T-helper 2 cell (primary cell): ENCODE data around the gene IL17RB.
A peak's percentile ranks its signal among the peaks of the same experiment; 100 is the strongest.

Experiments used
- DNase-seq, 5 experiments: peaks; one replicate each; pipeline versions ENCODE4 v3.0.0 to v3.0.0-alpha.2; 2012 to 2022
- total RNA-seq, 2 donors: gene quantifications; one replicate each; lab custom pipeline; 2026; lab: John Stamatoyannopoulos, UW

The IL17RB gene, protein sequence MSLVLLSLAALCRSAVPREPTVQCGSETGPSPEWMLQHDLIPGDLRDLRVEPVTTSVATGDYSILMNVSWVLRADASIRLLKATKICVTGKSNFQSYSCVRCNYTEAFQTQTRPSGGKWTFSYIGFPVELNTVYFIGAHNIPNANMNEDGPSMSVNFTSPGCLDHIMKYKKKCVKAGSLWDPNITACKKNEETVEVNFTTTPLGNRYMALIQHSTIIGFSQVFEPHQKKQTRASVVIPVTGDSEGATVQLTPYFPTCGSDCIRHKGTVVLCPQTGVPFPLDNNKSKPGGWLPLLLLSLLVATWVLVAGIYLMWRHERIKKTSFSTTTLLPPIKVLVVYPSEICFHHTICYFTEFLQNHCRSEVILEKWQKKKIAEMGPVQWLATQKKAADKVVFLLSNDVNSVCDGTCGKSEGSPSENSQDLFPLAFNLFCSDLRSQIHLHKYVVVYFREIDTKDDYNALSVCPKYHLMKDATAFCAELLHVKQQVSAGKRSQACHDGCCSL
- 8.0 to 9.4 reads per million in 2 donors for total RNA-seq

DNA sequence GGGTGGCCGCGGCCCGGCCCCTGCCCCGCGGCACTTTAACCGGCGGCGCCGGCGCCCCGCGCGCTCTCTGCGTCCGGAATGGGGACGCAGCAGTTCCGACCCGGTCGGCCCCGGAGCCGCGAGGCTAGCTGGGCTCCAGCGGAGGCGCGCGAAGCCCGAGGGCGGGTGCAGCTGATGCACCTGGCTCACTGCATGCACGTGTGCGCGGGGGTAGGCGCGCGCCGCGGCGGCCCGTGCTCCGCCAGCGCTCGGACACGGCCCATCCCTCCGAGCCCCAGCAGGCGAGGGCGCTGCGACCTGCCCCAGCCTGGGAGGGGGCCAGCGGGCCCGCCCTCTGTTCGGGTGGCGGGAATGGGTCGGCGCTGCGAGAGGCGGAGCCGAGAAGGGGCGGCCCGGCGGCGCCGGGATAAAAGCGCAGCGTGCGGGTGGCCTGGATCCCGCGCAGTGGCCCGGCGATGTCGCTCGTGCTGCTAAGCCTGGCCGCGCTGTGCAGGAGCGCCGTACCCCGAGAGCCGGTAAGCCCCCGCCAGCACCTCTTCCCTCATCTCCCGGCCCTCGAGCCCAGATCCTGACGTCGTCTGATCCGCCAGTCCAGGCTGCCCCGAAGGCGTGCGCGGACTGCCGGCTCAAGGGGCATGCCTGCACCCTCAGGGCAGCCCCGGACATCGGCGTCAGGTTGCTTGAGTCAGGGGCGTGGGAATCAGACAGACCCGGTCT, at the start of gene IL17RB, which contains the start of gene CHDH:
IL17RB (plus strand) TSS at position 435 of the 717 bp plus-strand sequence; CDS start at position 456, 21 bp downstream.
CHDH (minus strand) TSS at position 286 of the 717 bp plus-strand sequence. CDS start 22,411 bp downstream, outside the sequence.
- peak in 2 of 5 experiments; percentile 21 to 78 for DNase-seq

DNA sequence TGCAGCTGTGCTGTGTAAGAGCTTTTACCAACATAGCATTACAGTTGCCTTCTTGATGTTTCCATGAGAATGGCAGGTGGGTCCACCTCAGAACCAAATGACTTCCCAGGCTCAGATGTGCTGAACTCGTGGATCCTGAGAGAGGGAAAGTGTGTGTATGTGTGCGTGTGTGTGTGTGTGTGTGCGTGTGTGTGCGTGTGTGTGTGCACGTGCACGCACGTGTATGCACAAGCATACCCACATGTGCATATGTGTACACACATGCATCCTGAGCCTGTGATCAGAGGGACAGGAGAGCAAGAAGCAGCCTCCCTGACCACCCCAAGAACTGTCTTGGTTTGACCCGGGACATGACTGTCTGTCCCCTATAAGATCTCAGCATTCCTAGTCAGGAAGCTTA, 48.2 kb upstream of the IL17RB start:
- no peak for DNase-seq

GRCh38 chr3:53799338-53799865, 47.0 kb upstream of the IL17RB start:
- DNase-seq: no peak

DNA sequence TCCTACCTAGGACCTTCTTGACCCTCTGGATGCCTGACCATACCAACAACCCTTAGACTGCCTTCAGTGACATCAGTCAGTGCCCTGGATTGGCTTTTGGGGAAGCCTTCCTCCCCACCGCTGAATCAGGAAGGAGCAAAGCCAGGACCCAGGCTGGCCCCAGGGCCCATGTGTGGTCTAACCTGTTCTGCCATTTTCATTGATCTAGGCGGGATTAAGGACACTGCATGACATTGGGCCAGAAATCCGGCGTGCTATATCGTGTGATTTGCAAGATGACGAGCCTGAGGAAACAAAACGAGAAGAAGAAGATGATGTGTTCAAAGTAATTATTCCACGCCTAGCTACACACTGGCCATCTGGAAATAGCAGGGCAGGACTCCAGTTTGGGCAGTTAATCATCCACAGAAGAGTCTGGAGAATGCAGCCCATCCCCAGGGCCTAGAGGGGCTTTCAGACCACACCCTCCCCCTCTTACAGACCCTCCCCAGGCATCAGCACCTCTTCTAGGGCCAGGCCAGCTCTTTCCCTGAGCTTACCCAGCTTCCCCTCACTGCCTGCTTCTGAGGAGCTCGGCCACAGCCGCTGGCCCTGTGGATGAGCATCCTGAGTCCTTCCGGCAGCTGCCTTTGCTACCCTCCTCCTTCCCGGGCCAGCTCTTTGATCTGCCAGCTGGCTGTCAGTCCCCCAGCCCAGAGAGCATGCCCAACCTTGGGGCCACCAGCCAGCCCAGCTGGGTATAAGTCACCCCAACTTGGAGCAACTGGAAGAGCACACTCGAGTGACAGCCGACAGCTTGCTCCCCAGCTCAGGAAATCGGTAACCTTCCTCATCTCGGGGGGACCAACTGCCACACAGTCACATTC, 46.1 kb upstream of the IL17RB start:
- no peak for DNase-seq

DNA sequence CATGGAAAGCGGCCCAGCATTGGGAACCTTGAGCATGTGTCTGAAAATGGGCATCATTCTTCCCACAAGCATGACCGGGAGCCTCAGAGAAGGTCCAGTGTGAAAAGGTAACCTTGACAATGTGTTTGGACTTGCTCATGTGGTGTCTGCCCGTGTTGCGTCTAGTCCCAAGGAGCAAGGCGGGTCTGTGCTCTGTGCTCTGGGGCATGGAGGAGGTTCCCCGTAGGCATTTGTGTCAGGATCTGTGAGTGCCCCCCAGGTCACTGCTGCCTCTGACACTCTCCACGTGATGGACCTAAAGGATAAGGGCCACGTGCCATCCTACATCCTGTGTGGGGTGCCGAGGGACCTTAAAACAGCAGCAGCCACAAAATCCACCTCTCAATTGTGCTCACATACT, 45.0 kb upstream of the IL17RB start:
- no peak for DNase-seq

DNA sequence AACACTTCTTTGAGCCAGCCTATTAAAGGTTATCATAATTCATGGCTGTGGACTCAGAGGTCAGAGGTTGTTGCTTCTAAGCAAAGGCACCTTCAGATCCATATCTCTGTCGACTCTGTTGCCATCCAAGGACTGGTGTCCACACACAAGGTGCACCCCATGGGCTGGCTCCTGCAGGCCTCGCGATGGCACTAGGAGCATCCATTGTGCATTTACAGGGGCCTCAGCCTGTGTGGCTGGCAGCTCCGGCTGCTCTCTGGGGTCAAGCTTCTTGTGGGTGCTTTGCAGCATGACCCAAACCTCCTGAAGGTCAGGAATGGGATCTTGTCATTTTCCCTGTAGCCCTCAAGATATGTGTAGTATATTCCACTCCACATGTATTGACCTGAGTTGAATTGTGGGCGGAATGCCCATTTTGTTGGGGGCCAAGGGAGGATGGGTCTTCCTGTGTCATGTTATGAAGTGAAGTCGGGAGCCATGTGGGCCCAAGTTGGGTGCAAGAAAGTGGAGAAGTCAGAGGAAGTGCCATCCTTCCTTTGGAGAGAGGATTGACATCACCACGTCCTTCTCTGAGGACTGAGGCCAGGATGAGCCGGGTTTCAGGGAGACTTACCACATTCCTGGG, 44.0 kb upstream of the IL17RB start:
- no peak for DNase-seq

DNA sequence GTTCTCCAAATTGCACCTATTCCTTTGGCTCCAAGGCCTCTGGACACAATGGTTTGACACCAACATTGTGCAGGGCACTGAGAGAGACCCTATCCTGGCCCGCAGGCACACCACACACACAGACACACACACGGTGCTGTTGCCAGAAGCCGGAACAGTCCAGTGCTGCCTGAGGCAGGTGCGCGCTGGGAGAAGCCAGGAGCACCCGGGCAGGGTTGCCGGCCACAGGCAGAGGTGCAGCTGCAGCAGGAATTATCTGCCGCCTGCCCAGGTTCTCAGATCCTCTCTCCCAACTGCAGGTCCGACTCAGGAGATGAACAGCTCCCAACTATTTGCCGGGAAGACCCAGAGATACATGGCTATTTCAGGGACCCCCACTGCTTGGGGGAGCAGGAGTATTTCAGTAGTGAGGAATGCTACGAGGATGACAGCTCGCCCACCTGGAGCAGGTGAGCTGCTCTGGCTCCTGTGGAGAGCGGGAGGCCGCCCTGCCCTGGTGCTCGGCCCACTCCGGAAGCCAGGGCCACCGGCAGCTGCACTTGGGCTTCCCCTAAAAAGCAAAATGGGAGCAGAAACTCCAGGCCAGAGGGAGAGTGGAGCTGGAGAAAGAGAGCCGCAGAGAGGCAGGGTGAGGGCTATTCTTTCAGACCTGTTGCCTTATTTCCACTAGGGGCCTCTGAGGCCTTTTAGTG, 43.1 kb upstream of the IL17RB start:
- no peak for DNase-seq

- DNase-seq: no peak
Observed at GRCh38 chr3:53803816-53804695, 42.3 kb upstream of the IL17RB start.

DNA sequence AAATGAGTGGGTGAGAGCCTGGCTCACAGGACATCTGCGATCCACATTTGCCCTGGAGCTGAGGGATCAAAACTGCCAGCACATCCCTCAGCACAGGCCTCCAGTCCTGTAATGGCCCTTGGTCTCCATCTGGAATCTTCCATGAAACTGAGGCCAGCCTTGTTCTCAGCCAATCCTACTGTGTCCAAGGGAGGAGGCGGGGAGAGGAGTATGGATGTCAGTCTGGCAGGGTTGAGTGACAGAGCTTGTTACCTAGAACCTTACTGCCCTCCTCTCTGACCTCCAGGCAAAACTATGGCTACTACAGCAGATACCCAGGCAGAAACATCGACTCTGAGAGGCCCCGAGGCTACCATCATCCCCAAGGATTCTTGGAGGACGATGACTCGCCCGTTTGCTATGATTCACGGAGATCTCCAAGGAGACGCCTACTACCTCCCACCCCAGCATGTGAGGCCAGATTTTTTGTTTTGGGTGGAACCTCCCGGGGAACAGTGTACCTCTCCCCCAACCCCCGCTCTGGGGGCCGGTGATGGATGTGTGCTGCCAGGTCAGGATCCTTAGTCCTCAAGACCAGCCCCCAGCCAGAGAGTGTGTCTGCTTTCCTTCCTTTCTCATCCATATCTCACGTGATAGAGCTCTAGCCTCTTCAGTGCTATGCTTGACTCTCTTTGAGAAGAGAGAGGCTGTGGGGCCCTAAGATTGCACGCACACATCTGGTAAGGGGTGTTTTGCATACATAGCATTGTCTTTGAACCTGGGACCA, 41.5 kb upstream of the IL17RB start:
- no peak for DNase-seq

- no peak for DNase-seq
Observed at GRCh38 chr3:53805463-53806159, 40.8 kb upstream of the IL17RB start.

DNA sequence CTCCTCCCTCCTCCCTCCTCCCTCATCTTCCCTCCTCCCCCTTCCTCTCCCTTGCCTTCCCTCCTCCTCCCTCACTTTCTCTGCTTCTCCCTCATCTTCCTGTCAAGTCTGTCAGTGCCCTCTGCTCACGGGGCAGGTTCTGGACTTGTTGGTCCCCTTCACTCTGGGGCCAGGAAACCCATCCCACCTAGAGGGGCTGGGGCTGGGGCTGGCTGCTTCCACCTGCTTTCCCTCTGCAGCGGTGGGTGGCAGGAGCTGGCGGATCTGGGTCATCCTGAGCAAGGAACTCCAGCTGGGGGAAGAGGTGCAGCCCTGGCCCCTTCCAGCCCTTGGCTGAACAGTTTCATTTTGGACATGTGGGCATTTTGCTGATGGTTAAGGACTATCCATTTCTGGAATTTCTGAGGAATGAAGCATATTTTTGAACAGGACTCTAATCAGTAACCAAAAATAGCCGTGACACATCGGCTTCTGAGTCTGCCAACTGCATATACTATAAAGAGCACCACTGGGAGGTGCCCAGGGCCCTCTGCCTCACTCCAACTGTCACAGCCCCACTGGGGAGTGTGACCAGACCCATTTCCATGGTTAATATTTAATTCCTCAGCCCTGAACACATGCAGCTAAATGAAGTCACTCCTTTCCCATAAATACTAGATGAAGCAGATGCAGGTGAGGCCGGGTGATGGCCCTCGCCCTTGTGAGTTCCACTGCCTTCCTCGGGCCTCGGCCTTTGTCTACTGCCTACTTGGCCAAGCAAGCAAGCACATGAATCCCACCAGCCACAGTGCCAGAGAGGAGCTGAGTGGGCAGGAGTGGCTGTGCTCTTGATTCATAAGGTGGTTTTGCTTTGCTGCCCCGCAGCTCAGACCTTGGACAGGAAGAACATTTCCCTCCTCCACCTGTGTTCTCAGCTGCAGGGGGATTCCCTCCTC, 39.9 kb upstream of the IL17RB start:
- no peak for DNase-seq

- no peak for DNase-seq
Observed at GRCh38 chr3:53807117-53807810, 39.1 kb upstream of the IL17RB start.

DNA sequence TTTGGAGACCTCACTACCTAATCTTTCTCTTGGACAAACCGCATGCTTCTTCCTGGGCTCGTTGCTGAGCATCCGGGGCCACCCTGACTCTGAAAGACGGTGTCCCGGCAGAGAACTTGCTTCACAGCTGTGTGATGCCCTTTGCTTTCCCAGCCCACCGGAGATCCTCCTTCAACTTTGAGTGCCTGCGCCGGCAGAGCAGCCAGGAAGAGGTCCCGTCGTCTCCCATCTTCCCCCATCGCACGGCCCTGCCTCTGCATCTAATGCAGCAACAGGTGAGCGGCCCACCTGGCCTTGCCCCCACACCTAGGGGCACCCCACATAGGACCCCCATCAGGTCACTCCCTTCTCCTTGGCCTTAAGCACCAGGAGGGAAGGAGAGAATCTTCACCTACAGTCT, 37.9 kb upstream of the IL17RB start:
- DNase-seq: no peak

DNA sequence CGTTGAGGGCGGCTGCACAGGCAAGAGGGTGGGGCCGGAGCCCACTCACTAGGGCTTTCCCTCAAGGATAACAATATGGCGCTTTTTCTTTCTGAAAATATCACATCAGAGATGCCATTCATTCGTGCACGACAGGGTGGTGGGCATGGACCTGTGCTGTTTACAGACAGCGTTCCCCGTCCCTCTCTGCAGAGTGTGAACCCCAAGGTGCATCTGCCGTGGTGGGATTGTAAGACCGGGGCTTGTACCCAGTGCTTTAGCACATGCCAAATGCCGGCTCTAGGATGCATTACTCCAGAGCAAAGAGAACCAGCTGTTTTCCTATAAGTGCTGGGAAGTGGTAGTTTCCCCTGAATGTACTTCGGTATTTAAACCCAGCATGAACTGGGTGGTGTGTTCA, 37.1 kb upstream of the IL17RB start:
- no peak for DNase-seq

DNA sequence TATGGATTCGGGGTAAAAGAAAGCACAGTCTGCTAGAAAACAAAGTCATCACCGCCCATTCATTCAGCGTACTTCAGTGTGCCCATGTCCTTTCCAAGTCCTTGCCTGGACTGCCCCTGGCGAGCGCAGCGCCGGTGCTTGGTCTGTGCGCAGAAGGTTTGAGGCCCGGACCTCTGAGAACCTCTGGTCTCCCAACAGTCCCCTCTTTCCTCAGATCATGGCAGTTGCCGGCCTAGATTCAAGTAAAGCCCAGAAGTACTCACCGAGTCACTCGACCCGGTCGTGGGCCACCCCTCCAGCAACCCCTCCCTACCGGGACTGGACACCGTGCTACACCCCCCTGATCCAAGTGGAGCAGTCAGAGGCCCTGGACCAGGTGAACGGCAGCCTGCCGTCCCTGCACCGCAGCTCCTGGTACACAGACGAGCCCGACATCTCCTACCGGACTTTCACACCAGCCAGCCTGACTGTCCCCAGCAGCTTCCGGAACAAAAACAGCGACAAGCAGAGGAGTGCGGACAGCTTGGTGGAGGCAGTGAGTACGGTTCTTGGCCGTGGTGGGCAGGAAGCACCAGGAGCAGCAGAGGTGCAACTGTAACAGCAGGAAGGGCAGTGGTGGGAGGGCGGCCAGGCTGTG, 36.5 kb upstream of the IL17RB start:
- no peak for DNase-seq

GRCh38 chr3:53811143-53811927, 35.0 kb upstream of the IL17RB start:
- DNase-seq: no peak
